Endothelial cell of umbilical vein (primary cell): ENCODE results near the gene APBB1. TPM values are rescaled to one million over a fixed set of nuclear protein-coding genes. Genes with fewer than 3 reads are reported as not detected.

ENCODE experiments used
- BruUV-seq: library from RNA; stranded (reverse); fragments of 400-500 nt; replicated peaks from 2 replicates; lab custom pipeline; 2021; lab: Mats Ljungman, UMichigan
- CTCF ChIA-PET: fragments of 300-600, 350-600 bp; sonication (Branson Sonifier 250); formaldehyde crosslinking; loops from one replicate; lab custom pipeline; 2021; ENCODE audit warnings: antibody characterized with exemption, inconsistent platforms; lab: Charles Lee
- POLR2A ChIA-PET: fragments of 300-600, 350-600 bp; sonication (Branson Sonifier 250); formaldehyde crosslinking; loops from one replicate; lab custom pipeline; 2021; ENCODE audit warnings: antibody characterized with exemption, inconsistent platforms; lab: Charles Lee
- DNase-seq: peaks from one replicate; pipeline ENCODE4 v3.0.0-alpha.2; 2011; ENCODE audit warnings: low read depth, low spot score
- FAIRE-seq: peaks from 2 replicates; lab custom pipeline; 2011; peaks lifted over from hg19 to GRCh38; lab: Jason Lieb, UNC
- H2AFZ ChIP-seq: 2 replicates; pipeline ENCODE4 v1.6.0; 2012; ENCODE audit warnings: low read depth, low read length, control low read depth, inconsistent platforms
- H3K27ac ChIP-seq: 2 replicates; pipeline ENCODE4 v1.5.1; 2011; ENCODE audit warnings: low read depth, mild to moderate bottlenecking, control low read depth, low read length, moderate library complexity; ENCODE audit not compliant: insufficient read depth
- H3K27me3 ChIP-seq, 2 experiments: 2 replicates each; pipeline versions ENCODE4 v1.6.0 to v1.6.1; 2011; ENCODE audit warnings: low read length in 2 of 2, mixed read lengths in 1 of 2; ENCODE audit not compliant: control insufficient read depth in 2 of 2, insufficient read depth in 2 of 2
- H3K36me3 ChIP-seq, 2 experiments: 2 replicates in 1 of 2; 3 replicates in 1 of 2; pipeline ENCODE4 v1.5.1; 2011; ENCODE audit warnings: low read length in 2 of 2, mild to moderate bottlenecking in 1 of 2, moderate library complexity in 1 of 2; ENCODE audit not compliant: control insufficient read depth in 2 of 2, insufficient read depth in 2 of 2; ENCODE audit errors: extremely low read depth in 1 of 2
- H3K4me1 ChIP-seq: 3 replicates; pipeline ENCODE4 v1.5.1; 2011; ENCODE audit warnings: mild to moderate bottlenecking, low read length; ENCODE audit not compliant: control insufficient read depth, insufficient read depth; ENCODE audit errors: extremely low read depth
- H3K4me2 ChIP-seq: 2 replicates; pipeline ENCODE4 v1.6.1; 2011; ENCODE audit warnings: low read length, control low read depth, mixed read lengths; ENCODE audit not compliant: insufficient read depth
- H3K4me3 ChIP-seq, 3 experiments: fragments of 200-600 bp in 1 of 3; sonication (generic), shearing (Covaris generic) in 1 of 3; replicated peaks in 1 of 3; 2 replicates each; pipeline ENCODE4 v1.5.1; 2011 to 2016; ENCODE audit warnings: control low read depth in 3 of 3, low read length in 3 of 3, mild to moderate bottlenecking in 2 of 3, inconsistent platforms in 1 of 3, low read depth in 1 of 3, moderate library complexity in 1 of 3; ENCODE audit not compliant: insufficient read depth in 1 of 3
- H3K79me2 ChIP-seq: 2 replicates; pipeline ENCODE4 v1.6.0; 2012; ENCODE audit warnings: low read length, inconsistent platforms; ENCODE audit not compliant: control insufficient read depth, insufficient read depth
- H3K9ac ChIP-seq: replicated peaks from 2 replicates; pipeline ENCODE3; 2011; ENCODE audit warnings: low read length, control low read depth; ENCODE audit not compliant: insufficient read depth; ENCODE audit errors: extremely low read depth
- H3K9me1 ChIP-seq: replicated peaks from 3 replicates; pipeline ENCODE4 v1.6.0; 2011; ENCODE audit warnings: mild to moderate bottlenecking, low read length; ENCODE audit not compliant: control insufficient read depth, insufficient read depth; ENCODE audit errors: extremely low read depth
- H3K9me3 ChIP-seq: replicated peaks from 2 replicates; pipeline ENCODE4 v1.5.1; 2012; ENCODE audit warnings: low read length, inconsistent platforms; ENCODE audit not compliant: control insufficient read depth, insufficient read depth
- H4K20me1 ChIP-seq: replicated peaks from 2 replicates; pipeline ENCODE3; 2011; ENCODE audit warnings: mild to moderate bottlenecking, low read length; ENCODE audit not compliant: control insufficient read depth, insufficient read depth; ENCODE audit errors: extremely low read depth
- EZH2 ChIP-seq: IDR thresholded peaks from 2 replicates; pipeline ENCODE4 v1.6.1; 2012; ENCODE audit warnings: borderline replicate concordance, low read depth, mild to moderate bottlenecking, moderate library complexity, low read length, inconsistent platforms; ENCODE audit not compliant: severe bottlenecking
- FOS ChIP-seq: IDR thresholded peaks from 2 replicates; pipeline ENCODE4 v1.6.1; 2011; ENCODE audit warnings: mild to moderate bottlenecking, low read length, moderate library complexity, borderline replicate concordance; ENCODE audit not compliant: insufficient read depth
- GATA2 ChIP-seq: IDR thresholded peaks from 2 replicates; pipeline ENCODE4 v1.7.0; 2011; ENCODE audit warnings: low read depth, mild to moderate bottlenecking, moderate library complexity, mixed read lengths, low read length; ENCODE audit not compliant: insufficient read length, insufficient read depth
- JUN ChIP-seq: IDR thresholded peaks from 2 replicates; pipeline ENCODE4 v1.6.1; 2011; ENCODE audit warnings: borderline replicate concordance, low read depth; ENCODE audit not compliant: insufficient read length, insufficient read depth
- MAX ChIP-seq: IDR thresholded peaks from 2 replicates; pipeline ENCODE4 v1.6.1; 2011; ENCODE audit not compliant: insufficient read depth, insufficient read length
- MYC ChIP-seq: IDR thresholded peaks from one replicate; pipeline ENCODE4 v1.6.1; 2011; ENCODE audit warnings: mild to moderate bottlenecking, low read depth, low read length
- POLR2A ChIP-seq: IDR thresholded peaks from 2 replicates; pipeline ENCODE4 v1.6.1; 2012; ENCODE audit warnings: low read depth, mild to moderate bottlenecking, control low read depth, low read length
- POLR2AphosphoS5 ChIP-seq: IDR thresholded peaks from 2 replicates; pipeline ENCODE4 v1.6.1; 2012; ENCODE audit warnings: low read depth, mild to moderate bottlenecking, control low read depth, low read length, moderate library complexity; ENCODE audit not compliant: insufficient read depth
- dilution Hi-C: fragments of 300-500 bp; cut with MboI; formaldehyde crosslinking; loops from one replicate; pipeline ENCODE4 v1.15.0; 2019; ENCODE audit warnings: low sequenced_read_pairs; ENCODE audit not compliant: extremely low pct_ligation_motif_present
- intact Hi-C: fragments of 100-400 bp; cut with micrococcal nuclease; formaldehyde crosslinking; loops from one replicate; pipeline ENCODE4 v1.10.0; 2022
- polyA plus RNA-seq, 4 experiments: library from polyadenylated mRNA; depleted of rRNA in 3 of 4; stranded (reverse) in 3 of 4; unstranded in 1 of 4; fragments of >200 nt; gene quantifications; 2 replicates each; pipeline versions ENCODE4 v1.2.1 to v1.2.3, GENCODE V29; 2011 to 2012; ENCODE audit warnings: missing spikeins in 1 of 4
- total RNA-seq: library from RNA; stranded (reverse); gene quantifications from 2 replicates; pipeline ENCODE4 v1.2.3, GENCODE V29; 2021
- TF ChIP-seq, protein P1 (sequence below), 2 donors: IDR thresholded peaks; 1 replicate in 1 of 2; 2 replicates in 1 of 2; pipeline ENCODE4 v1.5.1; 2011; ENCODE audit warnings: low read length in 2 of 2, mild to moderate bottlenecking in 2 of 2, moderate library complexity in 2 of 2, control low read depth in 1 of 2, inconsistent platforms in 1 of 2, low read depth in 1 of 2; ENCODE audit not compliant: insufficient read depth in 1 of 2; ENCODE audit errors: extremely low read depth in 1 of 2

APBB1 gene
- total and polyA plus RNA-seq, 2 donors (not counting 3 experiments of a cell fraction or from before 2014, with no cell fraction given), result 48.0 to 63.5 TPM

DNA sequence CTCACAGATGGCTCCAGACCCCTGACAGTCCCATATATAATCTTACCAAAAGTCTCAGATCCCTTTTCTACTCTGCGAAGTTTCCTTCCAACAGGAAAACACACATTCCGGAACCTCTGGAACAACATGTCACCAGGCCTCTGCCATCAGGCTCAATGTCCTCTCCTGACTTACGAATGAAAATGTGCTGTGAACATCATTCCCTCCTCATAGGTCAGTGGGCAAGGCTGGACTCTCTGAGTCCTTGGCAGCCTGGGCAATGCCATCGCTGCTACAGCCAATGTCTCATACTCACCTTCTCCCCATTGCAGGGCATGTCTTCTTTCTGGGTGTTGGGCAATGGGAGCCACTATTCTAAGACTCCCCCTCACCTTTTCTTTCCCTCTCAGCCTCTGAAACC lies 23.5 kb upstream of the APBB1 start:
- POLR2A ChIA-PET, result no interaction called here
- Histone ChIP-seq H3K4me2 (no peak overlapping the region), H3K4me3 (no peak overlapping the region), H2AFZ (no peak overlapping the region), H3K9ac (no peak overlapping the region), H3K9me3 (no peaks in the 10 kb centered on the region), H3K4me1 (no peaks in the 10 kb centered on the region), H4K20me1 (no peaks in the 10 kb centered on the region), H3K27ac (no peak overlapping the region), H3K79me2 (no peaks in the 10 kb centered on the region), H3K9me1 (no peaks in the 10 kb centered on the region), H3K27me3 (no peaks in the 10 kb centered on the region), H3K36me3 (no peaks in the 10 kb centered on the region)
- DNase-seq, result no peak
- TF ChIP-seq, protein P1, sequence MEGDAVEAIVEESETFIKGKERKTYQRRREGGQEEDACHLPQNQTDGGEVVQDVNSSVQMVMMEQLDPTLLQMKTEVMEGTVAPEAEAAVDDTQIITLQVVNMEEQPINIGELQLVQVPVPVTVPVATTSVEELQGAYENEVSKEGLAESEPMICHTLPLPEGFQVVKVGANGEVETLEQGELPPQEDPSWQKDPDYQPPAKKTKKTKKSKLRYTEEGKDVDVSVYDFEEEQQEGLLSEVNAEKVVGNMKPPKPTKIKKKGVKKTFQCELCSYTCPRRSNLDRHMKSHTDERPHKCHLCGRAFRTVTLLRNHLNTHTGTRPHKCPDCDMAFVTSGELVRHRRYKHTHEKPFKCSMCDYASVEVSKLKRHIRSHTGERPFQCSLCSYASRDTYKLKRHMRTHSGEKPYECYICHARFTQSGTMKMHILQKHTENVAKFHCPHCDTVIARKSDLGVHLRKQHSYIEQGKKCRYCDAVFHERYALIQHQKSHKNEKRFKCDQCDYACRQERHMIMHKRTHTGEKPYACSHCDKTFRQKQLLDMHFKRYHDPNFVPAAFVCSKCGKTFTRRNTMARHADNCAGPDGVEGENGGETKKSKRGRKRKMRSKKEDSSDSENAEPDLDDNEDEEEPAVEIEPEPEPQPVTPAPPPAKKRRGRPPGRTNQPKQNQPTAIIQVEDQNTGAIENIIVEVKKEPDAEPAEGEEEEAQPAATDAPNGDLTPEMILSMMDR (IDR thresholded peaks at IDR 0.05; ENCODE audit: extremely low read depth in 1 of 2, insufficient read depth in 1 of 2, low read depth in 1 of 2, low read length in 2 of 2), result no peak
- TF ChIP-seq JUN, result no peak
- no peak for TF ChIP-seq MAX
- no peak for TF ChIP-seq POLR2AphosphoS5
- no peak for TF ChIP-seq POLR2A
- no peak for TF ChIP-seq EZH2
- no peak for TF ChIP-seq FOS
- no peak for TF ChIP-seq MYC
- TF ChIP-seq GATA2, result no peak
- dilution Hi-C loops, result no loop called here
- intact Hi-C loops, result loop anchor here (2.0 kb wide), 2 partner anchors 30 to 52 kb away; partner anchors contain the start of genes SMPD1 and TRIM3
- CTCF ChIA-PET, result interaction anchor here (1.4 to 9.9 kb wide), 5 partner anchors 23 to 262 kb away, joined by 3 to 638 read pairs (median 15); partner anchors contain the start of gene APBB1
- BruUV-seq, result no TSS peak
- no peak for FAIRE-seq
